Measurements from ENCODE around the gene PLEK2. TPM values are rescaled to one million over a fixed set of nuclear protein-coding genes. Genes with fewer than 3 reads are reported as not detected.
"Not testable (repeated sequence)": the region's sequence is repeated elsewhere in the genome, so short reads cannot be mapped to it uniquely, and the experiment has no call there.

The PLEK2 gene
- total RNA-seq, 1 experiment from 2014 or later = 9.1 TPM

GRCh38 chr14:67409461-67409860 lies 2.5 kb downstream of the PLEK2 start:
- H3K36me3 ChIP-seq (ENCODE audit: control insufficient read depth, insufficient read depth, low read length) = no peaks in the 10 kb centered on the region; the same call in 1 of the 2 replicates
- no peak for ATAC-seq

GRCh38 chr14:67408122-67408801 lies 3.7 kb downstream of the PLEK2 start:
- intact Hi-C loops (cut with micrococcal nuclease; ENCODE audit: unreplicated experiment); H3K9me3 ChIP-seq (ENCODE audit: control insufficient read depth, insufficient read depth, low read depth, low read length); BruUV-seq (replicated peaks); H3K36me3 ChIP-seq (ENCODE audit: control insufficient read depth, insufficient read depth, low read length); POLR2A ChIA-PET; in situ Hi-C loops (cut with HindIII; ENCODE audit: low pct_unique_long_range_greater_than_20kb, low sequenced_read_pairs); H3K4me3 ChIP-seq (ENCODE audit: low read depth in 2 of 2, low read length in 2 of 2); CTCF ChIA-PET; H3K27me3 ChIP-seq (ENCODE audit: control insufficient read depth, insufficient read depth, low read length); H3K4me1 ChIP-seq (ENCODE audit: control insufficient read depth, insufficient read depth, low read length); DNase-seq (ENCODE audit: low read depth, low spot score); H3K27ac ChIP-seq (ENCODE audit: low read length); ATAC-seq: not testable (repeated sequence)

More at GRCh38 chr14:67409461-67409860, 2.5 kb downstream of the PLEK2 start:
- Histone ChIP-seq H3K4me3 (ENCODE audit: low read depth in 2 of 2, low read length in 2 of 2) (no peak overlapping the region), H3K27me3 (ENCODE audit: control insufficient read depth, insufficient read depth, low read length) (no peaks in the 10 kb centered on the region), H3K27ac (ENCODE audit: low read length) (no peak overlapping the region), H3K4me1 (ENCODE audit: control insufficient read depth, insufficient read depth, low read length) (peaks cover 3% of the 10 kb centered on the region; the same call in 1 of the 2 replicates), H3K9me3 (ENCODE audit: control insufficient read depth, insufficient read depth, low read depth, low read length) (no peaks in the 10 kb centered on the region)
- BruUV-seq (replicated peaks) = no TSS peak
- in situ Hi-C loops (cut with HindIII; ENCODE audit: low pct_unique_long_range_greater_than_20kb, low sequenced_read_pairs) = no loop called here
- POLR2A ChIA-PET = interaction anchor here (0.6 kb wide), 1 partner anchor 207 kb away, joined by 3 read pairs; no protein-coding TSS in a partner anchor
- intact Hi-C loops (cut with micrococcal nuclease; ENCODE audit: unreplicated experiment) = no loop called here
- CTCF ChIA-PET = no interaction called here
- DNase-seq (ENCODE audit: low read depth, low spot score) = no peak
- no peak for TF ChIP-seq SIN3A (IDR thresholded peaks at IDR 0.05; ENCODE audit: borderline replicate concordance, insufficient read depth, low read depth, low read length)
- no peak for TF ChIP-seq TCF7L2 (IDR thresholded peaks at IDR 0.05; ENCODE audit: low read depth, low read length)
- no peak for TF ChIP-seq REST (IDR thresholded peaks at IDR 0.05; ENCODE audit: insufficient read depth in 1 of 2, low read depth in 2 of 2, low read length in 1 of 2)
- TF ChIP-seq CTCF (IDR thresholded peaks at IDR 0.05) = no peak
- no peak for TF ChIP-seq POLR2AphosphoS5 (IDR thresholded peaks at IDR 0.05; ENCODE audit: low read depth, low read length)

GRCh38 chr14:67405771-67406170 lies 6.2 kb downstream of the PLEK2 start:
- no peaks in the 10 kb centered on the region for H3K27me3 ChIP-seq (ENCODE audit: control insufficient read depth, insufficient read depth, low read length)
- no peaks in the 10 kb centered on the region for H3K9me3 ChIP-seq (ENCODE audit: control insufficient read depth, insufficient read depth, low read depth, low read length)
- ChIA-PET POLR2A (interaction anchor here (0.7 kb wide), 1 partner anchor 262 kb away, joined by 9 read pairs; no protein-coding TSS in a partner anchor), CTCF (no interaction called here)
- BruUV-seq (replicated peaks) = no TSS peak
- H3K4me1 ChIP-seq (ENCODE audit: control insufficient read depth, insufficient read depth, low read length) = peaks cover 3% of the 10 kb centered on the region; the same call in 1 of the 2 replicates
- in situ Hi-C loops (cut with HindIII; ENCODE audit: low pct_unique_long_range_greater_than_20kb, low sequenced_read_pairs) = no loop called here
- no peak for TF ChIP-seq SIN3A (IDR thresholded peaks at IDR 0.05; ENCODE audit: borderline replicate concordance, insufficient read depth, low read depth, low read length)
- no peak for TF ChIP-seq CTCF (IDR thresholded peaks at IDR 0.05)
- no peak for TF ChIP-seq REST (IDR thresholded peaks at IDR 0.05; ENCODE audit: insufficient read depth in 1 of 2, low read depth in 2 of 2, low read length in 1 of 2)
- TF ChIP-seq POLR2AphosphoS5 (IDR thresholded peaks at IDR 0.05; ENCODE audit: low read depth, low read length) = no peak
- TF ChIP-seq TCF7L2 (IDR thresholded peaks at IDR 0.05; ENCODE audit: low read depth, low read length) = no peak
- DNase-seq (ENCODE audit: low read depth, low spot score) (no peak), ATAC-seq (no peak)
- no peak overlapping the region for H3K27ac ChIP-seq (ENCODE audit: low read length)
- intact Hi-C loops (cut with micrococcal nuclease; ENCODE audit: unreplicated experiment) = no loop called here
- H3K36me3 ChIP-seq (ENCODE audit: control insufficient read depth, insufficient read depth, low read length) = no peaks in the 10 kb centered on the region
- no peak overlapping the region for H3K4me3 ChIP-seq (ENCODE audit: low read depth in 2 of 2, low read length in 2 of 2)

All from Panc1 (cell line).